Activated CD4-positive, alpha-beta T cell treated with anti-CD3 and anti-CD28 coated beads for 36 hours (primary cell): ENCODE measurements around the gene CHDH. TPM values are rescaled to one million over a fixed set of nuclear protein-coding genes. Genes with fewer than 3 reads are reported as not detected.

ENCODE experiments used
- ATAC-seq: fragments of 200-7000 bp; cut with Tn5 transposase; one replicate; pipeline ENCODE4 v1.10.0; 2021; ENCODE audit warnings: mild to moderate bottlenecking, moderate library complexity
- CTCF ChIA-PET: fragments of 350-600 bp; sonication (Branson Sonifier 250); formaldehyde crosslinking; loops from one replicate; lab custom pipeline; 2021; ENCODE audit warnings: antibody characterized with exemption; lab: Charles Lee
- POLR2A ChIA-PET: fragments of 350-600 bp; sonication (Branson Sonifier 250); formaldehyde crosslinking; loops from one replicate; lab custom pipeline; 2021; ENCODE audit warnings: antibody characterized with exemption, inconsistent platforms; lab: Charles Lee
- DNase-seq: peaks from one replicate; pipeline ENCODE4 v3.0.0-alpha.2; 2020
- H3K27ac Mint-ChIP-seq: one replicate; pipeline ENCODE4 v1.8.0; 2021; ENCODE audit warnings: mixed read lengths
- H3K27me3 Mint-ChIP-seq: one replicate; pipeline ENCODE4 v1.8.0; 2021; ENCODE audit warnings: mixed read lengths
- H3K36me3 Mint-ChIP-seq: one replicate; pipeline ENCODE4 v1.8.0; 2021; ENCODE audit warnings: low read depth, mixed read lengths
- H3K4me1 Mint-ChIP-seq: one replicate; pipeline ENCODE4 v1.8.0; 2021; ENCODE audit warnings: mixed read lengths
- H3K4me3 Mint-ChIP-seq: one replicate; pipeline ENCODE4 v1.8.0; 2021; ENCODE audit warnings: mild to moderate bottlenecking, moderate library complexity, mixed read lengths
- H3K9me3 Mint-ChIP-seq: one replicate; pipeline ENCODE4 v1.8.0; 2021; ENCODE audit warnings: low read depth, mixed read lengths
- intact Hi-C, 2 experiments: fragments of 100-400 bp; cut with DNase I in 1 of 2; cut with micrococcal nuclease in 1 of 2; formaldehyde crosslinking; loops; one replicate each; pipeline versions ENCODE4 v1.14.2 to v1.15.1; 2022 to 2024; cut with DNase I, micrococcal nuclease
- total RNA-seq, 2 experiments: library from RNA; stranded (reverse); gene quantifications; one replicate each; pipeline ENCODE4 v1.2.3, GENCODE V29; 2021

Gene CHDH
- total RNA-seq, 2 experiments from 2014 or later, result 0.30 to 0.55 TPM

DNA sequence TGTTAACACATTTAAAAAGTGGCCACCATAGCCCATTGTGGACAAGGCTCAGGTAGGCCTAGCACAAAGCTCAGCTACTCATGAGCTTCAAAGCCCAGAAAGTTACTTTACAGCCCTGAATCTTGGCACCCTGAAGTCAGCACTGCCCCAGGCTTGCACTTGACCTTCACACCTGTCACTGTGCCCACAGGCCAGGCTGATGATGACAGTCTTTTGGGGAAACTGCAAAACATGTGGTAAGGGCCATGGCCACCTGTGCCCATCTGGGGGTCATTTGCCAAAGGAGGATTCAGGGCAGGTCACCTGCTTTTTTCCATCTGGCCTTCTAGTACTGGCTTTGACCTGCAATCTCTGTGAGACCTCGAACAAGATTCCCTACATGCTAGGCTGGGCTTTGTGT is 11.0 kb downstream of the CHDH start:
- H3K4me1 Mint-ChIP-seq, result no peaks in the 10 kb centered on the region

DNA sequence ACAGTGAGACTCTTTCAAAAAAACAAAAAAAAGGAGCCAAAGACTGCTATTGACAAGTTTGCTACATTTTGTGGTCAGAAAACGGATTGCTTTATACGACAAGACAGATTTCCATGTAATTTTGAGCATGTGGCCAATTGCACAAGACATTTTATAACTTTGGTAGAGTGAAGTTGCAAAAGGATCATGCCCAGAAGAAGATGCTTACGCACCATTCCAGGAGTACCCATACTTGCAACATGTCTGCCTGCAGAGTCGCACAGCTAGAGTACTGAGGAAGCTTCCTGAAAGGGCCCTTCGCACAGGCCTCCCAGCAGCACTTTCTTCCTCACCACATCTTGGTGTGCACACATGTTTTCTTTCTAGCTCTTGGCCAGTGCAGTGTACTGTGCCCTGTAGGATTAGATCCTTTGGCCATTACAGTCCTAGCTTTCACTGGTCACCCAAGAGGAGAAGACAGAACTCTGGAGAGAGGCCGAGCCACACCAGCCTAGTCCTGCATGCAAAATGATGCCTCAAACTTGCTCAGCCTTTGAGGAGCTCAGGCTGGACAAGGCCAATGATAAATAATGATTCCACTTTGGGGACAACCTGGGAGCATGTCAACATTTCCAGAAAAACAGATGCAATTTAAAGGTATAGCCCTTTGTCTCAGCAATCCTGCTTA is 11.7 kb downstream of the CHDH start:
- no peaks in the 10 kb centered on the region for H3K4me1 Mint-ChIP-seq
- no peak for ATAC-seq
- DNase-seq, result no peak
- no peaks in the 10 kb centered on the region for H3K36me3 Mint-ChIP-seq
- intact Hi-C loops, result no loop called here
- H3K27ac Mint-ChIP-seq, result no peak overlapping the region
- no peaks in the 10 kb centered on the region for H3K9me3 Mint-ChIP-seq
- H3K4me3 Mint-ChIP-seq, result no peak overlapping the region
- peaks cover 2% of the 10 kb centered on the region for H3K27me3 Mint-ChIP-seq
- ChIA-PET CTCF (no interaction called here), POLR2A (no interaction called here)

More for the DNA sequence above, 11.0 kb downstream of the CHDH start:
- no peak overlapping the region for H3K27ac Mint-ChIP-seq
- no peaks in the 10 kb centered on the region for H3K9me3 Mint-ChIP-seq
- ATAC-seq (no peak), DNase-seq (no peak)
- H3K27me3 Mint-ChIP-seq, result peaks cover 2% of the 10 kb centered on the region
- no peak overlapping the region for H3K4me3 Mint-ChIP-seq
- ChIA-PET CTCF (interaction anchor here (0.6 kb wide), 1 partner anchor 589 kb away, joined by 3 read pairs; no protein-coding TSS in a partner anchor), POLR2A (no interaction called here)
- intact Hi-C loops, result no loop called here
- H3K36me3 Mint-ChIP-seq, result no peaks in the 10 kb centered on the region

DNA sequence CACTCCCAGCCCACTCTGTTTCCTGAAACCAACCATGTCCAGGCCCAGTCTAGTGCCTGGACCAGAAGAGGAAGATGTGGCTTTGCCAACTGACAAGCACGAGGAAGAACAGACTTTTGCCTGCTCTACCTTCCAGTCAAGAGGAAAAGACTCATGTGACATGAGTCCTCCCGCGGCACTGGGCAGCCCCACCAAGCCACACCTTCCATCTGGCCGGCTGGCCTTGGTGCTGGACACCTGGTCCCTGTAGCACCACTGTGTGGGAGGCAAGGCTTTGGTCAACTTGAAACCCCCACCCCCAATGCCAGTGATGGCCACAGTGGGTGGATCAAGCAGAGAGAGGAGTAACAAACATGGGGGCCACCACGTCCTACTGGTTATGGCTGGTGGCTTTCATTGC is 12.5 kb downstream of the CHDH start:
- Mint-ChIP-seq H3K4me1 (no peaks in the 10 kb centered on the region), H3K36me3 (no peaks in the 10 kb centered on the region), H3K27ac (no peak overlapping the region), H3K4me3 (no peak overlapping the region), H3K27me3 (no peaks in the 10 kb centered on the region), H3K9me3 (no peaks in the 10 kb centered on the region)
- ChIA-PET CTCF (no interaction called here), POLR2A (no interaction called here)
- no peak for ATAC-seq
- intact Hi-C loops, result no loop called here
- DNase-seq, result no peak

DNA sequence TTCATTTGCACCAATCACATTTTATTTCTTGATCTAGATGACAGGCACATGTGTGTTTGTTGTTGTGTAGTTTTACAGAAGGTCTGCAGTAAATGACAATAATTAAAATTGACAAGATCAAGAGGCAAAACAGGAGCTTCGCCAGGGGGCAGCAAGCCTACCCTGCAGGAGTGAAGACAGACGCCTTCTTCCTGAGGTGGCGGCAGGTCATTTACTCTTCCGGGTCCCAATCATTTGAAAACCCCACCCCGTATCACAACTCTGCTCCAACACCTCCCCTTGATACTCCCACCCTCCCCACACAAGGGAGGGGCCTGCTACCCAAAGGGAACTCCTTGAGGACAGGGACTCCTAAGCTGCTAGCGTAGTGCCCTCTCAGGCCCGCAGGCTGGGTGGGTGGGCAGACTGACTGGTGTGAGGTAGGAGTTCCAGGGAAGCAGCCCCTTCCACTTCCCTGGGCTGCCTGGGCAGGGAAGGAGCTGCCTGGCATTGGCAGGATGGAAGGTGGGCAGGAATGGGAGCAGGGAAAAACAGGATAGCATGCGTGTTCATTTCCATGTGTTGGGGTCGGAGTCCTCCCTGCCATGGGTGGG is 13.1 kb downstream of the CHDH start:
- no peaks in the 10 kb centered on the region for H3K36me3 Mint-ChIP-seq
- no peaks in the 10 kb centered on the region for H3K9me3 Mint-ChIP-seq
- ChIA-PET POLR2A (no interaction called here), CTCF (no interaction called here)
- H3K27ac Mint-ChIP-seq, result no peak overlapping the region
- H3K4me1 Mint-ChIP-seq, result no peaks in the 10 kb centered on the region
- ATAC-seq (no peak), DNase-seq (no peak)
- H3K27me3 Mint-ChIP-seq, result no peaks in the 10 kb centered on the region
- intact Hi-C loops, result no loop called here
- H3K4me3 Mint-ChIP-seq, result no peak overlapping the region

DNA sequence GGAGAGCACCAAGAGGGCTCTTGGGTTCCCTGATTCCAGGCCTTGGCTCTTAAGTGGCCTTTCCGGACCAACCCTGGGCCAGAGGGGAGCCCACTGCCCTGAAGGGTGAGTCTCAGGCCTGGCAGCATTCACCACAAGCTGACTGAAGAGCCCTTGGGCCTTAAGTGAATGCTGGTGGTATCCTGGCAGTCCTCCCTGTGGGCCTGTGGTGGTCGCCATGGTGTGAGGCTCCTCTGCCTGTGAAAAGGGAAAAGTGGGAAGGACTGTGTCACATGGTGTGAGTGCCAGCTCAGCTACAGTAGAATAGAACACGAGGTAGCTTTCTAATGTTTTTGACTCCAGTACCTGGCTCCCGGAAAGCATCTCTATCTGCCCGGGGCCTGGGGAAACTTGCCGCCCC is 15.3 kb downstream of the CHDH start:
- H3K9me3 Mint-ChIP-seq, result no peaks in the 10 kb centered on the region
- ChIA-PET POLR2A (no interaction called here), CTCF (no interaction called here)
- H3K4me3 Mint-ChIP-seq, result no peak overlapping the region
- no peak for ATAC-seq
- intact Hi-C loops, result no loop called here
- H3K27me3 Mint-ChIP-seq, result no peaks in the 10 kb centered on the region
- H3K4me1 Mint-ChIP-seq, result no peaks in the 10 kb centered on the region
- no peak for DNase-seq
- no peaks in the 10 kb centered on the region for H3K36me3 Mint-ChIP-seq
- H3K27ac Mint-ChIP-seq, result no peak overlapping the region

DNA sequence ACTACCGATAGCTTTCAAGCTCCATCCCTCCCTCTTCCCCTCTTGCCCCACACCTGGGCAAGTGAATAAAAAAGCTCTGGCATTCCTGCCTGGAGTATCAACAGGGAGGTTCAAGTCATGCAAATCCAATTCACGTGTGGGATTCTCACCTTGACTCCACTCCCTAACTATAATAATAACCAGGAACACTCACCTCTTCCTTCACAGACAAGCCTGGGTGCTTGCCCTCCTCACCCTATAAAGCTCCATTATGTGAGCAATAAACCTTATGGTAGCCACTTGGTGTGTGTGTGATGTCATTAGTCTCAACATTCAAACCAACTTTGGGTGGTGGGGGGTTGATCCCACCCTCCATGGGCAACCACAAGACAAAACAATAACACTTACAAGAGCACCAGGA is 16.6 kb downstream of the CHDH start:
- ChIA-PET POLR2A (no interaction called here), CTCF (no interaction called here)

DNA sequence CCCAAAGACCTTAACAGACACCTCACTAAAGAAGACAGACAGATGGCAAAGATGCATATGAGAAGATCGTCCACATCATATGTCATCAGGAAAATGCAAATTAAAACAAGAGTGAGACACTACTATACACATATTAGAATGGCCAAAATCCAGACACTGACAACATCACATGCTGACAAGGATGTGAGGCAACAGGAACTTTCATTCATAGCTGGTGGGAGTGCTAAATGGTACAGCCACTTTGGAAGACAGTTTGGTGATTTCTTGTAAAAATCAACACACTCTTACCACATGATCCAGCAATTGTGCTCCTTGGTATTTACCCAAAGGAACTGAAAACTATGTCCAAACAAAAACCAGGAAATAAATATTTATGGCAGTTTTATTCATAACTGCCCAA is 17.6 kb downstream of the CHDH start:
- H3K27ac Mint-ChIP-seq, result no peak overlapping the region
- H3K4me1 Mint-ChIP-seq, result no peaks in the 10 kb centered on the region
- no peaks in the 10 kb centered on the region for H3K9me3 Mint-ChIP-seq
- no peaks in the 10 kb centered on the region for H3K27me3 Mint-ChIP-seq
- intact Hi-C loops, result no loop called here
- H3K36me3 Mint-ChIP-seq, result no peaks in the 10 kb centered on the region
- no peak overlapping the region for H3K4me3 Mint-ChIP-seq
- POLR2A ChIA-PET, result no interaction called here
- ATAC-seq (no peak), DNase-seq (no peak)
- CTCF ChIA-PET, result no interaction called here

More for the DNA sequence above, 16.6 kb downstream of the CHDH start:
- H3K4me3 Mint-ChIP-seq, result no peak overlapping the region
- ATAC-seq (no peak), DNase-seq (no peak)
- intact Hi-C loops, result no loop called here
- H3K27ac Mint-ChIP-seq, result no peak overlapping the region
- no peaks in the 10 kb centered on the region for H3K9me3 Mint-ChIP-seq
- H3K27me3 Mint-ChIP-seq, result no peaks in the 10 kb centered on the region
- H3K36me3 Mint-ChIP-seq, result no peaks in the 10 kb centered on the region
- no peaks in the 10 kb centered on the region for H3K4me1 Mint-ChIP-seq

DNA sequence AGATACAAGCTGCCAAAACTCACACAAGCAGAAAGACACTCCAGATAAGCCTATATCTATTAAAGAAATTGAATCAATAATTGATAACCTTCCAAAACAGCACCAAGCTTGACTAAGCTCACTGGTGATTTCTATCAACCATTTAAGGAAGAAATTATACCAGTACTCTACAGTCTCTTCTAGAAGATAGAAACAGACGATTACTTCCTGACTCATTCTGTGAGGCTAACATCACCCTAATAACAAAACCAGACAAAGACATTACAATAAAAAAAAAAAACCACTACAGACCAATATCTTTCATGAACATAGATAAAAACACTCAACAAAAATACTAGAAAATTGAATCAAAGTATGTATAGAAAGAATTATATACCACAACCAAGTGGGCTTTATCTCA is 20.2 kb downstream of the CHDH start:
- Mint-ChIP-seq H3K36me3 (no peaks in the 10 kb centered on the region), H3K4me1 (no peaks in the 10 kb centered on the region), H3K9me3 (no peaks in the 10 kb centered on the region), H3K4me3 (no peak overlapping the region), H3K27me3 (no peaks in the 10 kb centered on the region), H3K27ac (no peak overlapping the region)
- ChIA-PET CTCF (no interaction called here), POLR2A (no interaction called here)
- ATAC-seq (no peak), DNase-seq (no peak)
- intact Hi-C loops, result no loop called here

DNA sequence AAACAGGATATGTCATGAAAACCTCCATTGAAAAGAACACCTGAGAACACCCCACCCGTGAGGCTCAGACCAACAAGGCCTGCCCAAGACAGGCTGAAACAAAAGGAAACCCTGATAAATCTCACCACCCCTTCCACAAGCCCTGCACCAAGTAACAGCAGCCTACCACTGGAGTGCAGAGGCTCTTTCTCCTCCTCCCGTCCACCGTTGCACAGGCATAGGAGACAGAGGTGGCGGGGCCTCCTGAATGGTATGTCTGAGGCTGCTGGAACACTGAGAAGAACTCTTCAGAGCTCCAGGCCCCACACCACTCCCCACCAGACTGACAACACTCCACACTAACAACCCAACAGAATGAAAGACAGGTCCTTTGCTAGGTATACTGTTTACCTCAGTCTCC is 21.4 kb downstream of the CHDH start:
- ChIA-PET POLR2A (no interaction called here), CTCF (no interaction called here)
- Mint-ChIP-seq H3K36me3 (no peaks in the 10 kb centered on the region), H3K4me1 (no peaks in the 10 kb centered on the region), H3K4me3 (no peak overlapping the region), H3K27me3 (no peaks in the 10 kb centered on the region), H3K27ac (no peak overlapping the region), H3K9me3 (no peaks in the 10 kb centered on the region)
- intact Hi-C loops, result no loop called here
- DNase-seq (no peak), ATAC-seq (no peak)

DNA sequence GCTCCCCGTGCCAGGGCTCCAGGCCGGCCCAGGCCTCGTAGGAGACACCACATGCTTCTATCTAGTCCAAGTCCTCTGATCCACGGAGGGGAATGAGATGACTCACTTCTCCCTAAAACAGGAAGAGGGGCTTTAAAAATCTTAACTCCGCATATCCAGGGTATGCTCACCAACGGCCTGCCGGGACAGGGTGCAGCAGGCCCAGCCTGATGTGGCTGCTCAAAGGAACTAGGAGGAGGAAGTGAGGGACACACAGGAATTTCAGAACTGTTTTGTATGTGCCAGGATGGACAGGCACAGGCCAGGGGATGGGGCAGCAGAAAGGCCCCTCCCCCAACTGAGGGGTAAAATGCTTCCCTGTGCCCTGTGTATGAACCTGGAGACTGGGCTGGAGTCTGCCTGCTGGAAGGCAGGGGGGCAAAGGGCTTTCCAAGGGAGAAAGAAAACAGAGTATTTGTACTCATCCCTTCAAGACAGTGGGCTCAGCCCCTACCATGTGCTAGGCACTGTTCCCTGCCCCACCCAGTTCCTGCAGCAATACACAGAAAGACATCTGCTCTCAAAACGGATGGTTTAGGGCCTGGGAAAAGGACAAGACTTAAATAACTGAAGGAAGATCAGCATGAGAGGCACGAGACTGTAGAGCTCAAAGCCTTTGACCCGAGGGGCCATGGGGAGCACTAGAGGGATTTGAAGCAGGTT is 22.1 kb downstream of the CHDH start:
- no peak overlapping the region for H3K27ac Mint-ChIP-seq
- ChIA-PET CTCF (no interaction called here), POLR2A (no interaction called here)
- no peaks in the 10 kb centered on the region for H3K9me3 Mint-ChIP-seq
- H3K36me3 Mint-ChIP-seq, result no peaks in the 10 kb centered on the region
- intact Hi-C loops, result no loop called here
- H3K27me3 Mint-ChIP-seq, result no peaks in the 10 kb centered on the region
- H3K4me3 Mint-ChIP-seq, result no peak overlapping the region
- no peaks in the 10 kb centered on the region for H3K4me1 Mint-ChIP-seq
- ATAC-seq, result no peak
- DNase-seq, result no peak

DNA sequence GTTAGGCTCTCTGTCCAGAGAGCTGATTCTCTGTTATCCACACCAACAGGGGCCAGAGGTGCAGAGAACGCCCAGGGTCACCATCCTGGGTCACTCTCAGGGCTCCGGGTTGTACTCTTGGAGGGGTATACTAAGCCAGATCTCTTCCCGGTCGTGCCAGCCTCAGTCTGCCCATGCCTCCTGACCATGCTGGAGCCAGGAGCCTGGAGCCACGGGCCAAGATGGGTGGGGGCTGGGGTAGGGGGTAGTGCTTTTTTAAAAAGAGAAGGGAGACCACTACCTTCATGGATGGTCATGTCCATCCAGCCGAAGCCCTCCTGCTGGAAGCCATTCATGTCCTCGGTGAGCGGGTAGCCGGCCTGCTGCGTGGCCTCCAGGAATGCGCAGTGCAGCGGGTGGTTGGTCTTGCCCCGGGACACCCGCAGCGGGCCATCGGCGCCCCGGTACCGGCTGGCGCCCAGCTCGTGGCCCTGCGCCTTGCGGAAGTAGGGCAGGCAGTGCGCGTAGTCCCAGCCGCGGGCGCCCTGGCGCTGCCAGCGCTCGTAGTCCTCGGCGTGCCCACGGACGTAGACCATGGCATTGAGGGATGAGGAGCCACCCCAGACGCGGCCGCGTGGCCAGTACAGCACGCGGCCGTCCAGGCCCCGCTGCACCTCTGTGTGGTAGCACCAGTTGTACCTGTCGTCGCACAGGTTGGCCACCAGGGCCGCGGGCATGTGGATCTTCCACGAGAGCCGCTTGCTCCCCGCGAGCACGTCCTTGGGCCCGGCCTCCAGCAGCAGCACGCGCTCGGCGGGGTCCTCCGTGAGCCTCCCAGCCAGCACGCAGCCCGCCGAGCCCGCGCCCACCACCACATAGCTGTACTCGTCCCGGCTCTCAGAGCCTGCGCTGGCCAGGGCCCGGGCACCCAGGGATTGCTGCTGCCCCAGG is 22.9 kb downstream of the CHDH start:
- no peaks in the 10 kb centered on the region for H3K36me3 Mint-ChIP-seq
- H3K27me3 Mint-ChIP-seq, result no peaks in the 10 kb centered on the region
- ChIA-PET POLR2A (no interaction called here), CTCF (interaction anchor here (0.6 kb wide), 1 partner anchor 156 kb away, joined by 4 read pairs; no protein-coding TSS in a partner anchor)
- ATAC-seq (no peak), DNase-seq (no peak)
- no peak overlapping the region for H3K27ac Mint-ChIP-seq
- H3K4me1 Mint-ChIP-seq, result no peaks in the 10 kb centered on the region
- H3K9me3 Mint-ChIP-seq, result no peaks in the 10 kb centered on the region
- intact Hi-C loops, result no loop called here
- H3K4me3 Mint-ChIP-seq, result no peak overlapping the region
